GM18508 (cell line): ENCODE measurements around the gene TLR6.
A peak's percentile ranks its signal among the peaks of the same experiment; 100 is the strongest.
"Not testable (repeated sequence)": the region's sequence is repeated elsewhere in the genome, so short reads cannot be mapped to it uniquely, and the experiment has no call there.

ENCODE experiments used
- ATAC-seq: cut with Tn5 transposase; IDR thresholded peaks from one replicate; pipeline ENCODE4 v1.9.1; 2021; ENCODE audit warnings: moderate number of reproducible peaks; ENCODE audit not compliant: insufficient read depth, unreplicated experiment

TLR6 gene

DNA sequence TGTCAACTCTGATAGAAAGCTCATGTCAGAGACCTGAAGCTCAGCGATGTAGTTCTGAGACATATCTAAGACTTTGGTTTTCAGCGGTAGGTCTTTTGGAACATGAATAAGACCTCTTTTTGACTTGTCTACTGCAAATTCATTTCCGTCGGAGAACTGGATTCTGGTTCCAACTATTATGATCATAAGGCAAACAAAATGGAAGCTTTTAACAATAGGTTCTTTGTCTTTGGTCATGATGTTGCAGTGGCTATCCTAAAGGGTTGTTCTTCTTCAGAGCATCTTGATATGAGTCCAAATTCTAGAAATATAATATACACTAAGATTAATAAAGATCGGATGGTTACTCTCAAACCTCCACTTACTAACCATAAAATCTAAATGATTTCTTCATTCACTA lies 27.4 kb downstream of the TLR6 start:
- no peak for ATAC-seq

DNA sequence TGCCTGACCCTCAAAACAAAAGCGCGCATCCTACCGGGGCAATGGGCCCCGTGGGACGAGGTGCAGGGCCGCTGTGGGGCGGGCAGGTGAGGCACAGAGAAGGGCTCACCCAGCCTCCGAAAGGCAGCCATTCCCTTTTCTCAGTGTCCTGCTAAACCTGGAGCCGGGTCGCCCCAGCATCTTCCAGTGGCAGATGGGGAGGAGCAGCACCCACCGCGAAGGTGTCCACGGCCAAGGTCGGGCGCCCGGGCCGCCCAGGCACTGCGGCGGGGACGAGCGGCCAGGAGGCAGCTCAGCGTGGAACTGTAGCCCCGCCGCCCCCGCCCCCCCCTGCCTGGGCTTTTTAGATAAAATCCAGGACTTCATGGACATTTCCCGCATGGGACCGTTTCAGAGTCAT lies 32.9 kb downstream of the TLR6 start:
- ATAC-seq = no peak

DNA sequence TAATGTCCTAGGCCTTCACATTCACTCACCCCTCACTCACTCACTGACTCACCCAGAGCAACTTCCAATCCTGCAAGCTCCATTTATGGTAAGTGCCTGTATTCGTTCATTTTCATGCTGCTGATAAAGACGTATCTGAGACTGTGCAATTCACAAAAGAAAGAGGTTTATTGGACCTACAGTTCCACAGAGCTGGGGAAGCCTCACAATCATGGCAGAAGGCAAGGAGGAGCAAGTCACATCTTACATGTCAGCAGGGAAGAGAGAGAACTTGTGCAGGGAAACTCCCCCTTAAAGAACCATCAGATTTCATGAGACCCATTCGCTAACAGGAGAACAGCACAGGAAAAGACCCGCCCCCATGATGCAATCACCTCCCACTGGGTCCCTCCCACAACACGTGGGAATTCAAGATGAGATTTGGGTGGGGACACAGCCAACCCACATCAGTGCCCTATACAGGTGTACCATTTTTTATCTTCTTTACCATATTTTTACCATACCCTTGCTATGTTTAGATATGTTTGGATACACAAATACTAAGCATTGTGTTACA lies 33.8 kb downstream of the TLR6 start:
- ATAC-seq = no peak

DNA sequence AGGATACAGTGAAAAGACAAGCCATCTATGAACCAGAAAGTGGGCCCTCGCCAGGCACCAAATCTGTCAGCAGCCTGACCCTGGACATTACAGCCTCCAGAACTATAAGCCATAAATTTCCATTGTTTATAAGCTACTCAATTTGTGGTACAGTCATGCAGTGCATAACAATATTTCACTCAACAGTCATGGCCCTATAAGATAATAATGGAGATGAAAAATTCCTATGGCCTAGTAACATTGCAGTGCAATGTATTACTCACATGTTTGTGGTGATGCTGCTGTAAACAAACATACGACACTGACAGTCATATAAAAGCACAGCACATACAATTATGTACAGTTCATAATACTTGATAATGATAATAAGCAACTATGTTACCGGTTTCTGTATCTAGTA lies 34.9 kb downstream of the TLR6 start:
- no peak for ATAC-seq

DNA sequence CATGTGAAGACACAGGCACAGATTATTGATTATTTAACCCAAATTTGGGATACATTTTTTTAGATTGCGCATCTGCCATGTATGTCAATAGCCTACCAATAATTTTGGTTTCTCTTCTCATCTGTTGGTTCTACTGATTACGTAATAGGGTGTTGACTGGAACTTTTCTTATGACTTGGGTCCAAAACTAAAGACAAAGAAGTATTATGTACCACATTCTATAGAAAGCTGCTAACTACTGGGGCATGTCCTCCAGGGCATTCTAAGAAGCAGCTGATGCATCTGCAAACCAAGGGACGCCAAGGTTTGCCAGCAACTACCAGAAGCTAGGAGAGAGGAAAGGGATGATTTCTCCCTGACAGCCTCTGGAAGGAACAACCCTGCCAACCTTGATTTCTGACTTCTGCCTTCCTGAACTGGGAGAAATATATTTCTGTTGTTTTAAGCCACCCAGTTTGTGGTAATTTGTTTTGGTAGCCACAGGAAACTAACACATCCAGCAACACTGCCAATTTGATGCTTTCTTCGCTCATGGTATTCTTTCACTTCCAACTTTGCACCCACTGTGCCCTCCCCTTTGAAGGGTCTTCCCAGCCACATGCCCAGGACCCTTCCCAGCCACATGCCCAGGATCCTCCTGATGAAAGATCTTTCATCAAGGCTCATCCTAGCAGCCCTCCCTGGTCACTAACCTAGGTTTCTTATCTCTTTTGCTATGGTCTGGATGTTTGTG lies 36.1 kb downstream of the TLR6 start:
- no peak for ATAC-seq

DNA sequence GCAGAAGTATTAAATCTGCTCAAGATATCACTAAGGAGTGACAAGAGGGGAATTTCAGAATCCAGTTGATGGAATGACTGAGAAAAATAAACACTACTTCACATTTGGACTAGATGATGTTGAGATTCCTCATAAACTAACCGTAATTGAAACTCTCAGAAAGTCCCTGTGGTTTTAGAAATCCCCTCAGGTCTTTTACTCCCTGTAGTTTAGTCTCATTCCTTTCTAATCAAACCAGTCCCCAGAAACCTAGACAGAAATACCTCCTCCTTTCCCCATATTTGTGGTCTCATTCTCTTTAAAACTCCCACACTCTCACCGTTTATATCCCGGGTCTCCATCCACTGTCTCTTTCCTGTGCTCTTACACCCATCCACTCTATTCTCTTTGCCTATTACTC lies 37.0 kb downstream of the TLR6 start:
- ATAC-seq = no peak

DNA sequence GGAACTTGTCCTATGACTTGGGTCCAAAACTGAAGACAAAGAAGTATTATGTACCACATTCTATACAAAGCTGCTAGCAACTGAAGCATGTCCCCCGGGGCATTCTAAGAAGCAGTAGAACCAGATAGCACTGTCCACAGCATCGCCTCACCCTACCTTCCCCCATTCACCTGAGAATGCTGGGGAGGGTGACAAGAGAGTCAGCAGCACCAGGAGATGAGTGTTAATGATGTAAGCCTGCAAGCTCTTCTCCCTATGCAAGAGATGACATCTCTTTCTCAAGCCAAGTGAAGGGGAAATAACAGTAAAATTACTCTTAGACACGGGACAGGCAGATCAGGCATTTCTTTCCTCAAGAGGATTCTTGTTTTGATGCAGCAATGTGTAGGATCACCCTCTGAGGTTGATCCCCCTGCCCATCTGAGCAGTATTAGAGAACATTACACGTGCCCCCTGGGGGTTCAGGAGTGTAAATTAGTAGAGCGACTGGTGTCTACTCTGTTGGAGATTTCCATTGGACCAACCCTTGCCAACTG lies 38.1 kb downstream of the TLR6 start:
- peak; percentile 35 for ATAC-seq

DNA sequence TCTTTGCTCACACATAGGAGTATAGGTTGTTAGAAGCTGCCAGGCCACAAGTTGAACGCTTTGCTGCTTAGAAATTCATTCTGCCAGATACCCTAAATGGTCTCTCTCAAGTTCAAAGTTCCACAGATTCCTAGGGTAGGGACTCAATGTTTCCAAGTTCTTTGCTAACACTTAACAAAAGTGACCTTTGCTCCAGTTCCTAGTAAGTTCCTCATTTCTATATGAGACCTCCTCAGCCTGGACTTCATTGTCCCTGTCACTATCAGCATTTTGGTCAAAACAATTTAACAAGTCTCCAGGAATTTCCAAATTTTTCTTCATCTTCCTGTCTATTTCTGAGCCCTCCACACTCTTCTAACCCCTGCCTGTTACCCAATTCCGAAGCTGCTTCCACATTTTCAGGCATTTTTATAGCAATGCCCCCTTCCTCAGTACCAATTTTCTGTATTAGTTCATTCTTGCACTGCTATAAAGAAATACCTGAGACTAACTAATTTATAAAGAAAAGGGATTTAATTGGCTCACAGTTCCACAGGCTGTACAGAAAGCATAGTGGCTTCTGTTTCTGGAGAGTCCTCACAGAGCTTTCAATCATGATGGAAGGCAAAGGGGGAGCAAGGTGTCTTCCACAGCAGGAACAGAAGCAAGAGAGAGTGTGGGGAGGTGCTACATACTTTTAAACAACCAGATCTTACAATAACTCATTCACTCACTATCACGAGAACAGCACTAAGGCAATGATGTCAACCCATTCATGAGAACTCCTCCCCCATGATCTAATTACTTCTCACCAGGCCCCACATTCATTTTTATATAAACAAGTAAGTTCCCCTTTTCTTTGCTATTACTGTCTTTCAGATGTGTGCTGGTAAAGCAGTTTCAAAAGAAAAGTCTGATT lies 40.5 kb downstream of the TLR6 start:
- no peak for ATAC-seq

DNA sequence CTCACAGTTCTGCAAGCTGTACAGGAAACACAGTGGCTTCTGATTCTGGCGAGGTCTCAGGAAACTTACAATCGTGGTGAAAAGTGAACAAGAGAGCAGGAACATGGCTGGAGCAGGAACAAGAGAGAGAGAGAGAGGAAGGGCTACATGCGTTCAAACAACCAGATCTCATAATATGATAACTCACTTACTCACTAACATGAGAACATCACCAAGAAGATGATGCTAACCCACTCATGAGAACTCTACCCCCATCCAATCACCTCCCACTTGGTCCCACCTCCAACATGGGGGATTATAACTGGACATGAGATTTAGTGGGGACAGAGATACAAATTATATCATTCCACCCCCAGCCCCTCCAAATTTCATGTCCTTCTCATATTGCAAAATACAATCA lies 42.2 kb downstream of the TLR6 start:
- ATAC-seq = no peak

DNA sequence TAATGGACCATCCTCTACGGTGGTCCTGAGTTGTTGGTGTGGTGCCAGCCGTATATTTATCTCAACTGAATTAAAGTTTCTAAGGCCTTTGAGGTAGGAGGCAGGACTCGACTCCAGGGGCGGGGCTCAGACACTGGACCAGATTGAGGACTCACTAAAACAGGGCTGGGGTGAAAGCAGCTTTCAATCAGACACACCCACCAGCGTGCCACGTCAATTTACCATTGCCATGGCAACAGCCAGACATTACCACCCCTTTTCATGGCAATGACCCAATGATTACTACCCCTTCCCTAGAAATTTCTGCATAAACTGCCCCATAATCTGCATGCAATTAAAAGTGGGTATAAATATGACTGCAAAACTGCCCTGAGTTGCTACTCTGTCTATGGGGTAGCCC lies 45.3 kb downstream of the TLR6 start:
- ATAC-seq = no peak

DNA sequence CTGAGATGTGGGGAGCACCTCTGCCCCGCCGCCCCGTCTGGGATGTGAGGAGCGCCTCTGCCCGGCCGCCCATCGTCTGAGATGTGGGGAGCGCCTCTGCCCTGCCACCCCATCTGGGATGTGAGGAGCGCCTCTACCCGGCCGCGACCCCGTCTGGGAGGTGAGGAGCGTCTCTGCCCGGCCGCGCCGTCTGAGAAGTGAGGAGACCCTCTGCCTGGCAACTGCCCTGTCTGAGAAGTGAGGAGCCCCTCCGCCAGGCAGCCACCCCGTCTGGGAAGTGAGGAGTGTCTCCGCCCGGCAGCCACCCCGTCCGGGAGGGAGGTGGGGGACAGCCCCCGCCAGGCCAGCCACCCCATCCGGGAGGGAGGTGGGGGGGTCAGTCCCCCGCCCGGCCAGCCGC lies 49.2 kb downstream of the TLR6 start:
- ATAC-seq = not testable (repeated sequence)

DNA sequence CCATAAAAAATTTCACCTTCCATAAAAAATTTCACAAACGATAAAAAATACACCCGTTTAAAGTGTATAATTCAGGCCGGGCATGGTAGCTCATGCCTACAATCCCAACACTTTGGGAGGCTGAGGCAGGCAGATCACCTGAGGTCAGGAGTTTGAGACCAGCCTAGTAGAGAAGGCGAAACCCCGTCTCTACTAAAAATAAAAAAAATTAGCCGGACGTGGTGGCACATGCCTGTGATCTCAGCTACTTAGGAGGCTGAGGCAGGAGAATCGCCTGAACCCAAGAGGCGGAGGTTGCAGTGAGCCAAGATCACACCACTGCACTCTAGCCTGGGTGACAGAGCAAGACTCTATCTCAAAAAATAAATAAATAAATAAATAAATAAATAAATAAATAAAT lies 50.4 kb downstream of the TLR6 start:
- ATAC-seq = not testable (repeated sequence)

DNA sequence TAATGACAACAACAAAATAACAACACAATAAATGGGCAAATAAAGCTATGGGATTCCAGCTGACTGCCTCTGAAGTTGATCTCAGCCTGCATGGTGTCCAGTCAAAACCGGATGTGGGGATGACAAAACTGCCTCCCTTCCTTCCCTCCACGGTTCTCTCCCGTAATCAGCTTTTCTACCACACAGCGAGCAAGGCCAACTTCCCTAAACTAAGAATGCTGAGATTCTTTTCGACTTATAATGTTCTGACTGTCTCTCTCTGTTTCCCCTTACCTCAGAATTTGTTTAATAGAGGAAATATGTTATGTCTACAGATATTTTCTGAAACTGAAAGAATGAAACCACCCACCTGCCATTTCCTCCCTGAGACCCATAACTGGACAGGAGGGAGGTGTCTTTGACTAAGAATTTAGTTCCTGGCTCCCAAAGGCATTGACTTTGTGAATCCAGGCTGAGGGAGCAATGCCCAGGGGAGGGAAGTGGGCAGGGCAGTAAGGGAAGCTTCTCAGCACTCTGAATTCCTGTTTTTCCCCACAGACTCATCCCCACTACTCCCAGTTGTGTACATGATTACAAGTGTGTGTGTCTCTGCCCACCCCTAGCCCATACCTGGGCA lies 51.0 kb downstream of the TLR6 start:
- ATAC-seq = peak; percentile 82

DNA sequence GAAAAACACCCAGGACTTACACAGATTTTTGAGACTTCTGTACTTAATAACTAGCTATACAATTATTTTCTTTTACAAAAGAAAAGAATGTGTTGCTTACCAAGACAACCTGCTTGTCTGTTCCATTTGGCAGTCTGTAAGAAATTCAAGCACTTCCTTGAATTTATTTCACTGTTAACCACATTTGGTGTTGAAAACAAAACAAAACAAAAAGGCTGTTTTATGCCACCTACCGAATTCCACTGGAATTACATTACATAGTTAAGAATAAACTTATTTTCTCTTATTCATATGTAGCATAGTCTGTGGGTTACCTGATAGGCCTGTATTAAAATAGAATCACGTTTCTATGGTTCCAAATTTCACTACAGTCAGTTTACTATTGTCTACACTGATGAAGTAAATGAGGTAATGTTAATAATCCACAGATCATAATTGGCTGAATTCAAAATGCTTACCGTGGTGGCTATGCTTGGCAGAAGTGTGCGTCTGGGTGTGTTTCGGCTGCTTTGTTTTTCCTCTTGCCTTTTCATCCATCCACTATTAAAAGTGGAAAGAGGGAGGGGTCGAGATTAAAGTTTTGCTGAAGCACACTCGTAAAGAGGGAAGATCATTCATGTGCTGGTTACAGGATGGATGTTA lies 51.8 kb downstream of the TLR6 start, which contains the start of gene TLR1:
TLR1 (minus strand) TSS at position 138 of the 642 bp plus-strand sequence. CDS start 5,960 bp downstream, outside the sequence.
- peak; percentile 17 for ATAC-seq

DNA sequence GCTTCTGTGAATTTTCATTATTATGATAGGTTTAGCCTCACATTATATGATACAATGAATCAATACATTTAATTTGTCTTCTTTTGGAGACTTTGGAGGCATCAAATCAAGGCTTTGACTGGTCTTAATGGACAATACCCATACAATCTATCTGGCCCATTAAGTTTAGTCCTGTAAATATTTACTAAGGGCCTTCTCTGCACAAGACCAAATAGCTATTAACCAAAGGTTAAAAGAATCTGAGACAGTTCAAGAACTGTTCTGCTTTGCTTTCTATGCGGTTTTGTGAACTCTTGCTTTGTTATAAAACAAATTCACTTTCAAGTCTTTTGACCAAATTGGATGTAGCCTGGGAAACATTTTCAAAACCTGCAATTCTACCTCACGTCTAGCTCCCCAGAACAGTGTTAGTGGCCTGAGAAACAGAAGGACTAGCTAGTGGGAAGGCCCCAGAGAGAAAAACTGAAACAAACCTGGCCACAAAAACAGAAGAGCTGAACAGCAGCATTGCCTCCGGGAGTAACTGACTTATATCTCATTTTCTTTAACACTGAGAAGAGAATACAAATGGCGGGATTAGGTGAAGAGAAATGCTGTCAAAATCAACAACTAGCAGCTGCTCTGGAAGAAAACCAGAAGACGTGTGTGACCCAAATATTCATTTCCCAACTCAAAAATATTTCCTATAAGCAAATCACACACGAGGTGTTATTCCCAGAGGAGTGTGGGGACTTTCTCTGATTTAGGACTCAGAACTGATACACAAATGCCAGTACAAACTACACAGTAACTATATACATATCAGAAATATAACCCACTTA lies 52.6 kb downstream of the TLR6 start:
- ATAC-seq = peak; percentile 29

DNA sequence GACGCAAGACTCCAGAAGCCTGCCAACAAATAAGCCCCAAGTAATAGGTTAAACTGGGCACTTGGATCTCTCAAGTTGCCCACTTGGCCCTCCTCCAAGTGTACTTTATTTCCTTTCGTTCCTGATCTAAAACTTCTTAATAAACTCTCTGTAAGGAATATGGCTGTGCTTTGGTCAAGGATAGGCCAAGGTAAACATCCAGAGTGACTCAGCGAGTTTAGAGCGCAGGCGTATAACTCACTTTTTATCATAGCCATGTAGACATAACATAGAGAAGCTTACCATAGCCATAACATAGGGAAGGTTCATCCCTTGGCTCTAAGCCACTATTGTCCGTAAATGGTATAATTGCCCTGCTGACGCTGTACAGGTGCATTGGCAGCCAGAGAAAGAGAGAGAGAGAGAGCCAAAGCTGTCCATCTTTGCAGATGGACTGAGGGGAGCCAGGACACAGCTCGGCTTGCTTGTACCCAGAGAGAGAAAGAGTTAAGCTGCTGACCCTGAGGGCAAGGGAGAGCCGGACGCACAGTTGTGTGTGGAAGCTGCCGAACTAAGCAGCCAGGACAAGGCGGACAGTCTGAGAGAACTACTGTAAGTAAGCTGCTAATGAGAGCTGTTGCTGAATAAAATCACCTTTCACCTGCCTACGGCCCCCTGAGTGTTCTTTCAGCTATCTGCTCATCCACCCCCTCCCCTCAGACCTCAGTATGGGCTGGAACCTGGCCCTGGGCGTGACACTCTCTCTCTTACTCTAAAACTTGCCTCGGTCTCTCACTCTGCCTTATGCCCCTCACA lies 53.9 kb downstream of the TLR6 start:
- ATAC-seq = no peak

DNA sequence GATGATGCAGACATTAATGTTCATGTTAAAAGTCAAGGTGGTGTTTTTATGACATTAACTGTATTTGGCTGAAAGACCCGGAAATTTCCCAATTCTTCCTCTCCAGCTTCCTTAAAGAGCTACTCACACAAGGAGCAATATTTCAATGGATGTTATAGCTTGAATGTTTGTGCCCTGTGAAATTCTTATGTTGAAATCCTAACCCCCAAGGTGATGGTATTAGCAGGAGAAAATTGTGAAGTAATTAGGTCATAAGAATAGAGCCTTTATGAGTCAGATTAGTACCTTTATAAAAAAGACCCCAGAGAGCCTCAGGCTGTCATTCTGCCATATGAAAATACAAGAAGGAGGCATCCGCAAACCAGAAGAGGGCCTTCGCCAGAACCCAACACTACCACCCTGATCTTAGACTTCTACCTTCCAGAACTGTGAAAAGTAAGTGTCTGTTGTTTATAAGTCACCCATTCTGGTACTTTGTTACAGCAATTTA lies 55.6 kb downstream of the TLR6 start:
- no peak for ATAC-seq

DNA sequence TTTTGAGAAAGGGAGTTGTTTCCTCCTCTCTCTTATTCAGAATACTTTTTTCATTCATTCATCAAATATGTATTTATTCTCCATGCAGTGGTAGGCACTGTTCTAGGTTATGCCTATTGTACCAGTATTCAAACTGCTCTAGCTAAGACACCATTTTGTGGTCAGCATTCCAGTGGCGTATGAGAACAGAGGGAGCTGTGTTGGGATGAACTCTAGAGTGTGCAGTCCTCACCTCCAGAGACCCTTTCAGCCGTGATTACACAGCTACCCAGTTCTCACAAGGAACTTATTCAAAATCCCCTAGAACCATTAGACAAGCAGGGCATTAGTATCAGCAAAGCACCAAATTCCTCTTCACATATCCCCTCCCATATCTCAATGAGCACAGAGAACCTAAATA lies 56.3 kb downstream of the TLR6 start:
- ATAC-seq = no peak
